ENCODE data around the gene FAM13A.

The FAM13A gene

DNA sequence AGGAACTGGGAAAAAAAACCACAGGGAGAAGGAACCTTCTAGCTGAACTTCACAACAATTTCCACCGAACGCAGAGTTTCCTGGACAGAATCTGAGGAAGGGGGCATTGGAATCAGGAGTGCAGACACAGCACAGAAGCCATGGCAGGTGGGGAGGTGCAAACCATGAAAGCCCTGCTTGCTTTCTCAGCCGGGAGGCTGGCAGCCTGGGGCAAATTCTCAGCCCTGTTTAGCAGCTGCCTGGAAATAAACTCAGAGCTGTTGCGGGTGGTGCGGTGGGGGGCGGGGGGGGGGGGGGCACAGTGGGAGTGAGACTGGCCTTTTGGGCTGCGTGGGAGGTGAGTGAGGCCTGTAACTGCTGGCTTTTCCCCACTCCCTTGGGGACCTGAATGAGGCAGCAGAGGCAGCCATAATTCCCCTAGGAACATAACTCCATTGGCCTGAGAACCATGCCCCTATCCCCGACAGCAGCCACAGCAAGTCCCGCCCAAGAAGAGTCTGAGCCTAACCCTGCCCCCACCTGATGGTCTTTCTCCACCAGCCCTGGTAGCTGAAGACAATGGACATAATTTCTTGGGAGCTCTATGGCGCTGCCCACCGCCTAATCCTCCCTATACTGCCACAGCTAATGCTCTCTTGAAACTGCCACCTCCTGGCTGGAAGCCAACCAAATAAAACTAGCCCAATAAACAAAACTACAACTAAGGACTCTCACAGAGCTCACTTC, 176.3 kb downstream of the FAM13A start:
- H3K27me3 ChIP-seq (ENCODE audit: insufficient read depth, poor library complexity, severe bottlenecking): peaks cover 5% of the 10 kb centered on the region
- no peak overlapping the region for H3K4me3 ChIP-seq (replicated peaks; ENCODE audit: insufficient read depth, low read length)
- H3K27ac ChIP-seq (replicated peaks): no peak overlapping the region
- DNase-seq (ENCODE audit: low read depth in 1 of 2, low spot score in 1 of 2): no peak
- TF ChIP-seq GABPA (IDR thresholded peaks at IDR 0.05; ENCODE audit: low read depth) (no peak), REST (IDR thresholded peaks at IDR 0.05; ENCODE audit: insufficient replicate concordance, low read depth) (no peak), POLR2AphosphoS5 (IDR thresholded peaks at IDR 0.05; ENCODE audit: low read depth) (no peak), SPI1 (IDR thresholded peaks at IDR 0.05; ENCODE audit: borderline replicate concordance, low read depth) (no peak)
- TF ChIP-seq, protein P1, sequence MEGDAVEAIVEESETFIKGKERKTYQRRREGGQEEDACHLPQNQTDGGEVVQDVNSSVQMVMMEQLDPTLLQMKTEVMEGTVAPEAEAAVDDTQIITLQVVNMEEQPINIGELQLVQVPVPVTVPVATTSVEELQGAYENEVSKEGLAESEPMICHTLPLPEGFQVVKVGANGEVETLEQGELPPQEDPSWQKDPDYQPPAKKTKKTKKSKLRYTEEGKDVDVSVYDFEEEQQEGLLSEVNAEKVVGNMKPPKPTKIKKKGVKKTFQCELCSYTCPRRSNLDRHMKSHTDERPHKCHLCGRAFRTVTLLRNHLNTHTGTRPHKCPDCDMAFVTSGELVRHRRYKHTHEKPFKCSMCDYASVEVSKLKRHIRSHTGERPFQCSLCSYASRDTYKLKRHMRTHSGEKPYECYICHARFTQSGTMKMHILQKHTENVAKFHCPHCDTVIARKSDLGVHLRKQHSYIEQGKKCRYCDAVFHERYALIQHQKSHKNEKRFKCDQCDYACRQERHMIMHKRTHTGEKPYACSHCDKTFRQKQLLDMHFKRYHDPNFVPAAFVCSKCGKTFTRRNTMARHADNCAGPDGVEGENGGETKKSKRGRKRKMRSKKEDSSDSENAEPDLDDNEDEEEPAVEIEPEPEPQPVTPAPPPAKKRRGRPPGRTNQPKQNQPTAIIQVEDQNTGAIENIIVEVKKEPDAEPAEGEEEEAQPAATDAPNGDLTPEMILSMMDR (IDR thresholded peaks at IDR 0.05; ENCODE audit: insufficient read depth, low read length): no peak

- TF ChIP-seq GABPA (IDR thresholded peaks at IDR 0.05; ENCODE audit: low read depth) (no peak), SPI1 (IDR thresholded peaks at IDR 0.05; ENCODE audit: borderline replicate concordance, low read depth) (no peak), REST (IDR thresholded peaks at IDR 0.05; ENCODE audit: insufficient replicate concordance, low read depth) (no peak), POLR2AphosphoS5 (IDR thresholded peaks at IDR 0.05; ENCODE audit: low read depth) (no peak)
- TF ChIP-seq, protein P1 (IDR thresholded peaks at IDR 0.05; ENCODE audit: insufficient read depth, low read length): no peak
- Histone ChIP-seq H3K27me3 (ENCODE audit: insufficient read depth, poor library complexity, severe bottlenecking) (peaks cover 5% of the 10 kb centered on the region), H3K4me3 (replicated peaks; ENCODE audit: insufficient read depth, low read length) (no peak overlapping the region), H3K27ac (replicated peaks) (no peak overlapping the region)
- no peak for DNase-seq (ENCODE audit: low read depth in 1 of 2, low spot score in 1 of 2)
These were observed 177.0 kb downstream of the FAM13A start for GRCh38 chr4:88879991-88880390.

DNA sequence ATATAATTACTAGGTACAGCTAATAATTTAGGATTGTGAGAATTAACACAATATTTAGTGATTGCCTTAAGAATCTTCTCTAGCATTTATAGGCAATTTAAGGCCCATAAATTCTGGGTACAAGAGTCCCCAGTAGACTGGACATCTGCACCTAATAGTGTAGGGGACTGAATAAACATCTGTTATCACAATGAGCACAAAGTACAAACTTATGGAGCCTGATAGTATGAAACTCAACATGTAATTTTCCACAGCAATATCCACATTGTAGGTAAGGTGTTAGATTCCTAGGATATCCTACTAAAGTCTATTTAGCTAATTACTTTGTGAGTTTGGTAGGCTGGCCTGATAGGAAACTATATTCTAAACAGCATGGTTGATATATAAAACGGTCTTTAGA, 178.3 kb downstream of the FAM13A start:
- TF ChIP-seq, protein P1 (IDR thresholded peaks at IDR 0.05; ENCODE audit: insufficient read depth, low read length): no peak
- TF ChIP-seq REST (IDR thresholded peaks at IDR 0.05; ENCODE audit: insufficient replicate concordance, low read depth): no peak
- no peak for TF ChIP-seq SPI1 (IDR thresholded peaks at IDR 0.05; ENCODE audit: borderline replicate concordance, low read depth)
- no peak for TF ChIP-seq POLR2AphosphoS5 (IDR thresholded peaks at IDR 0.05; ENCODE audit: low read depth)
- no peak for TF ChIP-seq GABPA (IDR thresholded peaks at IDR 0.05; ENCODE audit: low read depth)
- no peak for DNase-seq (ENCODE audit: low read depth in 1 of 2, low spot score in 1 of 2)
- Histone ChIP-seq H3K4me3 (replicated peaks; ENCODE audit: insufficient read depth, low read length) (no peak overlapping the region), H3K27me3 (ENCODE audit: insufficient read depth, poor library complexity, severe bottlenecking) (peaks cover 5% of the 10 kb centered on the region), H3K27ac (replicated peaks) (no peak overlapping the region)

Measured in HL-60 (cell line).